ENCODE measurements around the gene ZBTB48. TPM values are rescaled to one million over a fixed set of nuclear protein-coding genes. Genes with fewer than 3 reads are reported as not detected.
A peak's percentile ranks its signal among the peaks of the same experiment; 100 is the strongest.

Gene ZBTB48
- total RNA-seq, 1 donor from 2014 or later: 18.3 TPM

DNA sequence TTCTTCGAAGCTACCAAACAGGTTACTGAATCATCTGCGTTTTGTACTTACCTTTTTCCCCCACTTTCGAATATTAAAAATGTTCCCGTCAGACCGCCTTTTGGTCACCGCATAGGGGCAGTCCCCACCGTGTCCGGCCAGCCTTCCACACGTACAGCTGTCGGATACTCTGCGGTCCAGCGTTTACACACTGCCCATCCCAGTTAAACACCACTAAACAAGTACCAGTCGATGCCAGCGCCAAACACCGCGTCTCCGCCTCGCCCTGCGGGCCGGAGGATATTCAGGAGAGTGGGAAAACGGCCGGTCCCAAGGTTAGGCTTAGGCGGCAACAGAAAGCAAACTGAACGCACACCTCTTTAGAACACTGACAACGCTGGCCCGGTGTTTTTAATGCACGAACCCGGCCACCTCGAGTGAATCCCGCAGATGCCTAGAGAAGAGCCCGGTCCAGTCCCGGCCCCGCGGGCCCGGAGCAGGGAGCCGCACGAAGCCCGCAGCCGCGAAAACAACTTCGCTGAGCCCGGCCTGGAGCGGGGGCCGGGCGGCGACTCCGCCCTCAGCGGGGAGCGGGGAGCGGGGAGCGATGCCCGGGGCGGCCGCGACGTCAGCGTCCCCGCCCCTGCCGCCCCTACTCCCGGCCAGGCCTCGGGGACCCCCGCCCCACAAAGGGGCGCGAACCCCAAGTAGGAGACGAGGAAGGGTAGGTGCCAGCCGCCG lies 33.0 kb downstream of the ZBTB48 start:
- peaks cover 42% of the 10 kb centered on the region for H3K79me2 ChIP-seq (ENCODE audit: low read depth)
- H3K27ac ChIP-seq: no peak overlapping the region
- Mint-ChIP-seq H3K27me3 (ENCODE audit: insufficient read depth, low read depth) (peaks cover 8% of the 10 kb centered on the region), H3K27ac (peak overlapping the region; percentile 94), H3K36me3 (peaks cover 11% of the 10 kb centered on the region), H3K4me1 (peaks cover 27% of the 10 kb centered on the region), H3K9me3 (no peaks in the 10 kb centered on the region), H3K4me3 (peak overlapping the region; percentile 96)
- peaks cover 11% of the 10 kb centered on the region for H3K27me3 ChIP-seq
- peak overlapping the region; percentile 11 for H2AFZ ChIP-seq (replicated peaks)
- H3K4me1 ChIP-seq: peaks cover 8% of the 10 kb centered on the region
- H3K9me3 ChIP-seq (ENCODE audit: low read depth): no peaks in the 10 kb centered on the region
- peak; percentile 65 for DNase-seq (ENCODE audit: low spot score)
- peak overlapping the region; percentile 81 for H3K4me2 ChIP-seq
- no peaks in the 10 kb centered on the region for H3K36me3 ChIP-seq
- peak overlapping the region; percentile 99 for H3K4me3 ChIP-seq
- no peak for TF ChIP-seq EZH2 (IDR thresholded peaks at IDR 0.05)
- TF ChIP-seq, protein P1, sequence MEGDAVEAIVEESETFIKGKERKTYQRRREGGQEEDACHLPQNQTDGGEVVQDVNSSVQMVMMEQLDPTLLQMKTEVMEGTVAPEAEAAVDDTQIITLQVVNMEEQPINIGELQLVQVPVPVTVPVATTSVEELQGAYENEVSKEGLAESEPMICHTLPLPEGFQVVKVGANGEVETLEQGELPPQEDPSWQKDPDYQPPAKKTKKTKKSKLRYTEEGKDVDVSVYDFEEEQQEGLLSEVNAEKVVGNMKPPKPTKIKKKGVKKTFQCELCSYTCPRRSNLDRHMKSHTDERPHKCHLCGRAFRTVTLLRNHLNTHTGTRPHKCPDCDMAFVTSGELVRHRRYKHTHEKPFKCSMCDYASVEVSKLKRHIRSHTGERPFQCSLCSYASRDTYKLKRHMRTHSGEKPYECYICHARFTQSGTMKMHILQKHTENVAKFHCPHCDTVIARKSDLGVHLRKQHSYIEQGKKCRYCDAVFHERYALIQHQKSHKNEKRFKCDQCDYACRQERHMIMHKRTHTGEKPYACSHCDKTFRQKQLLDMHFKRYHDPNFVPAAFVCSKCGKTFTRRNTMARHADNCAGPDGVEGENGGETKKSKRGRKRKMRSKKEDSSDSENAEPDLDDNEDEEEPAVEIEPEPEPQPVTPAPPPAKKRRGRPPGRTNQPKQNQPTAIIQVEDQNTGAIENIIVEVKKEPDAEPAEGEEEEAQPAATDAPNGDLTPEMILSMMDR (IDR thresholded peaks at IDR 0.05): no peak
- no peak for TF ChIP-seq EZH2phosphoT487 (IDR thresholded peaks at IDR 0.05)
- H3K9ac ChIP-seq: peak overlapping the region; percentile 22
- H4K20me1 ChIP-seq (ENCODE audit: low read depth): peaks cover 37% of the 10 kb centered on the region
- H3F3A ChIP-seq (ENCODE audit: low read depth): peaks cover 26% of the 10 kb centered on the region

- H3K27ac Mint-ChIP-seq: peak within 1 kb of the TSS; percentile 94
- Histone ChIP-seq H3K4me3 (peak within 1 kb of the TSS; percentile 99), H3K79me2 (ENCODE audit: low read depth) (peaks cover 49% of the 10 kb centered on the region), H3K27ac (peak within 1 kb of the TSS; percentile 64), H3F3A (ENCODE audit: low read depth) (peaks cover 26% of the 10 kb centered on the region), H4K20me1 (ENCODE audit: low read depth) (peaks cover 44% of the 10 kb centered on the region), H3K9ac (peak within 1 kb of the TSS; percentile 65), H3K27me3 (peaks cover 11% of the 10 kb centered on the region), H3K9me3 (ENCODE audit: low read depth) (no peaks in the 10 kb centered on the region), H2AFZ (replicated peaks) (peak within 1 kb of the TSS; percentile 11), H3K36me3 (no peaks in the 10 kb centered on the region), H3K4me1 (peaks cover 8% of the 10 kb centered on the region), H3K4me2 (peak within 1 kb of the TSS; percentile 94)
- peak; percentile 100 for DNase-seq (ENCODE audit: low spot score)
- H3K36me3 Mint-ChIP-seq: peaks cover 11% of the 10 kb centered on the region
- peaks cover 27% of the 10 kb centered on the region for H3K4me1 Mint-ChIP-seq
- peak within 1 kb of the TSS; percentile 96 for H3K4me3 Mint-ChIP-seq
- TF ChIP-seq EZH2 (IDR thresholded peaks at IDR 0.05) (no peak), EZH2phosphoT487 (IDR thresholded peaks at IDR 0.05) (no peak)
- TF ChIP-seq, protein P1 (IDR thresholded peaks at IDR 0.05): no peak
- H3K9me3 Mint-ChIP-seq: no peaks in the 10 kb centered on the region
- peaks cover 8% of the 10 kb centered on the region for H3K27me3 Mint-ChIP-seq (ENCODE audit: insufficient read depth, low read depth)
Measured at GRCh38 chr1:6613361-6614018, 33.7 kb downstream of the ZBTB48 start, which contains the start of gene PHF13. TSS of gene PHF13 (plus strand) at chr1:6613731. CDS start at chr1:6614067, 336 bp downstream.

GRCh38 chr1:6614019-6614928 lies 34.5 kb downstream of the ZBTB48 start:
- H3K9me3 Mint-ChIP-seq: no peaks in the 10 kb centered on the region
- Histone ChIP-seq H3F3A (ENCODE audit: low read depth) (peaks cover 25% of the 10 kb centered on the region), H4K20me1 (ENCODE audit: low read depth) (peaks cover 52% of the 10 kb centered on the region), H3K9me3 (ENCODE audit: low read depth) (no peaks in the 10 kb centered on the region), H3K27me3 (peaks cover 11% of the 10 kb centered on the region), H3K4me3 (peak overlapping the region; percentile 99), H3K9ac (peak overlapping the region; percentile 65), H2AFZ (replicated peaks) (no peak overlapping the region), H3K4me2 (peak overlapping the region; percentile 94), H3K4me1 (peaks cover 8% of the 10 kb centered on the region), H3K36me3 (no peaks in the 10 kb centered on the region), H3K79me2 (ENCODE audit: low read depth) (peaks cover 57% of the 10 kb centered on the region), H3K27ac (peak overlapping the region; percentile 64)
- DNase-seq (ENCODE audit: low spot score): peak; percentile 78
- H3K36me3 Mint-ChIP-seq: peaks cover 17% of the 10 kb centered on the region
- TF ChIP-seq, protein P1 (IDR thresholded peaks at IDR 0.05): no peak
- TF ChIP-seq EZH2 (IDR thresholded peaks at IDR 0.05): no peak
- no peak for TF ChIP-seq EZH2phosphoT487 (IDR thresholded peaks at IDR 0.05)
- H3K4me3 Mint-ChIP-seq: peak overlapping the region; percentile 90
- no peak overlapping the region for H3K27ac Mint-ChIP-seq
- H3K27me3 Mint-ChIP-seq (ENCODE audit: insufficient read depth, low read depth): peaks cover 8% of the 10 kb centered on the region
- peaks cover 25% of the 10 kb centered on the region for H3K4me1 Mint-ChIP-seq

All from neural progenitor cell (in vitro differentiated cells).